VCaP (cell line): Measurements from ENCODE around the gene SLC17A4.

Experiments
- H3K27ac ChIP-seq: fragments of 450-650 bp; 2 replicates; pipeline ENCODE4 v1.5.1; 2017
- CTCF ChIP-seq: fragments of 450-650 bp; conservative IDR thresholded peaks from 2 replicates; pipeline ENCODE4 v1.5.1; 2017; ENCODE audit warnings: mild to moderate bottlenecking, moderate library complexity

SLC17A4 gene

GRCh38 chr6:25754535-25754934 is at the start of gene SLC17A4:
TSS of gene SLC17A4 (plus strand) at chr6:25754742. CDS start at chr6:25761963, 7,221 bp downstream.
- no peak for TF ChIP-seq CTCF
- peak within 1 kb of the TSS; percentile 98 for H3K27ac ChIP-seq

- TF ChIP-seq CTCF = no peak
- H3K27ac ChIP-seq = no peak overlapping the region
These were observed 48.1 kb upstream of the SLC17A4 start for GRCh38 chr6:25706314-25707014.

- H3K27ac ChIP-seq = no peak overlapping the region
- no peak for TF ChIP-seq CTCF
These were observed 44.8 kb upstream of the SLC17A4 start for GRCh38 chr6:25709761-25710160.

GRCh38 chr6:25710287-25710686 is 44.3 kb upstream of the SLC17A4 start:
- TF ChIP-seq CTCF = no peak
- no peak overlapping the region for H3K27ac ChIP-seq

GRCh38 chr6:25713824-25714223 is 40.7 kb upstream of the SLC17A4 start:
- H3K27ac ChIP-seq = no peak overlapping the region
- TF ChIP-seq CTCF = no peak

GRCh38 chr6:25714765-25715164 is 39.8 kb upstream of the SLC17A4 start:
- no peak overlapping the region for H3K27ac ChIP-seq
- TF ChIP-seq CTCF = no peak

- no peak for TF ChIP-seq CTCF
These were observed 38.7 kb upstream of the SLC17A4 start for GRCh38 chr6:25715794-25716193.

More at GRCh38 chr6:25715794-25716193, 38.7 kb upstream of the SLC17A4 start:
- no peak overlapping the region for H3K27ac ChIP-seq
